LoVo (cell line): ENCODE data around the gene LARGE1.
A peak's percentile ranks its signal among the peaks of the same experiment; 100 is the strongest.

Experiments used
- DNase-seq: peaks from one replicate; pipeline ENCODE4 v3.0.0-alpha.2; 2016; ENCODE audit warnings: low spot score

The LARGE1 gene

GRCh38 chr22:33361581-33361980 is 558.7 kb downstream of the LARGE1 start:
- no peak for DNase-seq

- DNase-seq, result no peak
Observed at GRCh38 chr22:33357981-33358399, 562.3 kb downstream of the LARGE1 start.

DNA sequence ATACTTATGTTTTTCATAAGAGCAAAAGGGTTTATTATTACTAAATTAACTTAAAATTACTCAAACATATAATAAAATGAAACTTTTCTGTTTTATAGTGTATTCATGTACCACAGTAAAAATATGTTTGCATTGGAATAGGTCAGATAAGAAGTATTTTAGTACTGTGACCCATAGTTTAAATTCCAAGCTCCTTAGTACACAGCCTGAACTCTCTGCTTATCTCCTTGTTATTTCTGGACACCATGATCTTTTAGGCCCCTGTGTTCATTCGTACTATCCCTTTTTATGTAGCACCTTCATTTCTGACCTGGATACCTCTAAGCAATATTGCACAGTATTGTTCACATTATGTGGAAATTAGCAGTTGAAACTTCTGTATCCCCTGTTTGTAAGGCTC is 565.3 kb downstream of the LARGE1 start:
- no peak for DNase-seq

DNA sequence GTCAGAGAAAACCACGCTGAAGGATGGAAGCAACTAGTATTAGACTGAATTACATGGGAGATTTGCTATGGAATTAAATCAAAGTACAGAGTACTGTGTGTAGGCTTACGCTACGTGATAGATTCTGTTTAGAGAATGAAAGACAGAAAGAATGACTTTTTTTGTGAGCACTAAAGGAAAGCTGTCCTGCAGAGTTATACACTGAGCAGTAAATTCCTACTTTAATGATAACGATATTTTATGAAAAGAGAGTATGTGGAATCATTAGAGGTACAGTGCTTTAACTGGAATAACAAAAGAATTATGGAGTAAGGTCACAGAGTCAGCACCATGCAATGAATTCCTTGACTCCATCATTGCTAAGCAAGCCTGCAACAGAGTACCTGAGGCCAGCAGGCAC is 566.8 kb downstream of the LARGE1 start:
- no peak for DNase-seq

DNA sequence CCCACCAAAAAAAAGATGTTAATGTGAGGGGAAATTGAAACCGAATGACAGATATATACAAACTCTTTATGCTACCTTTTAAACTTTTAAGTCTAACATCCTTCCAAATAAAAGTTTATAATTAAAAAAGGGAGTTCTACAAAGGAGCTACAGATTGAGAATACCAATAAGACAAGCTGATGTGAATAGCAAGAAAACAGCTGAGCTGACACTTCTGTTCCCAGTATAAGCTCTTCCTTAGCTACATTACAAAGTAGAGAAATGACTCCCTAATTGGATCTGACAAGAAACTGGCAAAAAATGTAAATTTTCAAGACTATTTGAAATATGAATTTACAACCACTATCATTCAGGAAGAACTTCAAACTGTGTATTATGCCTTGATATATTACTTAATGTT is 567.5 kb downstream of the LARGE1 start:
- no peak for DNase-seq

- no peak for DNase-seq
Observed at GRCh38 chr22:33350961-33351360, 569.3 kb downstream of the LARGE1 start.

GRCh38 chr22:33350491-33350890 is 569.8 kb downstream of the LARGE1 start:
- no peak for DNase-seq

- DNase-seq, result no peak
Observed at GRCh38 chr22:33347002-33347401, 573.3 kb downstream of the LARGE1 start.

DNA sequence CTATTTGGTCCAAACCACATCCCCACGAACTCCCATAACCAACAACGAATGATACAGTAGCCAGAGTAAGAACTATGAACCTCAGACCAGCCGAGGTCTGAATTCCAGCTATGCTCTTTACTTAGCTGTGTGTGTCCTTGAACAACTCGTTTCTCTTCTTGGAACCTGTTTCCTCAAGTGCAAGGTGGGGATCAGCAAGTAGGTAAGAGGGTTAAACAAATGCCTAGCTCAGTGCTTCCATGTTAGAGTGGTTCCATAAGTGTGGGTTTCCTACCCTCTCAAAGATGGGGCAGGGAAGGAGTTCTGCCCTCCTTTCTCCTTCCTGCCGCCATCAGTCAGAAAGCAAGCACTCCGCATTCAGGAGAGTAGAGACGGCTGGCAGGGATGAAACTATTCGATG is 578.7 kb downstream of the LARGE1 start:
- DNase-seq, result no peak

- DNase-seq, result no peak
Observed at GRCh38 chr22:33337524-33337923, 582.8 kb downstream of the LARGE1 start.

DNA sequence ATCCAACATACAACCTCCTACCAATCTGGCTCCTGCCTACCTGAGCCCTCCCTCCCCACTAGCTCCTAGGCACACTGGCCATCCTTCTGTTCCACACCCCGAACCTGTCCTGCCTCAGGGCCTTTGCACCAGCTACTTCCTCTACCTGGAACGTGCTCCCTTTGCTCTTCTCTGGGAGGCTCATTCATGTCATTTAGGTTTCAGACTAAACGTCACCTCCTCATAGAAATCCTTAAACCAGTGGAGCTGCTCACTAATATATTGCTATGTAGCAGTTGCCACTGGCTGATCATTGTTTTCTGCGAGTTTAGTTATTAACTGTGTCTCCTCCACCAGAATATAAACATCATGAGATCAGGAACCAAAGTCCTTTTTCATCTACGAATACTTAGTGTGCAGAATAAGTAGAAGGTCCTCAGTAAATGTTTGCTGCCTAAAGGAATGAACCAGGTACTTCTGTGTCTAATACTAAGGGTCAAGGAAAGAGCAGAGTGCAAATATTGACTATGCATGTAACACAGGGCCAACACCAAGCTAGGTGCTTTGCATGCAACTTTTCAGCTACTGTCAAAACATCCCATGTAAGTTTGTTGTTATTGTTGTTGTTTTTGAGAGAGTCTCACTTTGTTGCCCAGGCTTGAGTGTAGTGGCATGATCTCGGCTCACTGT is 584.5 kb downstream of the LARGE1 start:
- DNase-seq, result no peak

DNA sequence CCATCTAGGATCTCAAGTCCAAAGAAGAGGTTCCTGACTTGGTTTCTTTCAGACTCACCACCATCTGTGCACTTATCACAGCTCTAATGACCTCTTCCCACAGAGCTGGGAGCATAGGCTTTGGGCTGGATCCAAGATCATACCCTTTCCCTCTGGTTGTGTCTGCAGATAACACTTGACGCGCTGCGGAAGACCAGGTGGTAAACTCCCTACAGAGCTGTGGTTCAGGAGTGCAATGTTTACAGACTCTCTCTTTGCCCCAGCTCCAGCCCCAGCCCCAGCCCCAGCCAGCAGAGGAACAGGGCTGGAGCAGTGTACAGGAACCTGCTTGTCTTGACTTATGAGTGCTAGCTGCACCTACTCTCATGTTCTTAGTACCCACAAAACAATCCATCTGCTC is 587.7 kb downstream of the LARGE1 start:
- no peak for DNase-seq

DNA sequence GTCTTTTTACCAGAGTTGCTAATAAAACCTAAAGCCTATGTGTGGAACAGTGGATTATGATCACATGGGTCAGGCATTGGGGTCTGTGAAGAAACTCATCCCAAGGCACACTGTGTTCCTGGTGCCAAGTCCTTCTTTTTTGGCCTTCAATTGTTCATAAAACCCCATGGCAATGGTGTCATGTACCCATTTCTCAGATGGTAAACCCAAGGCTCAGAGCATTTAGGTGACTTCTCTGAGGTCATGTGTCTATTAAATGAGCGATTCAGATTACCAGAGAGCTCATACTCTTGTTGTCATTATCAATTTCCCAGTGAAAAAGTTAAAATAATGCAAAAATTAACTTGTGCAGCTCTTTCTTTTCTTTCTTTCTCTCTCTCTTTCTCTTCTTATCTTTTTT is 589.3 kb downstream of the LARGE1 start:
- no peak for DNase-seq

- DNase-seq, result no peak
Observed at GRCh38 chr22:33330534-33330933, 589.7 kb downstream of the LARGE1 start.

- no peak for DNase-seq
Observed at GRCh38 chr22:33329398-33329797, 590.9 kb downstream of the LARGE1 start.

GRCh38 chr22:33328789-33329296 is 591.4 kb downstream of the LARGE1 start:
- peak; percentile 73 for DNase-seq

DNA sequence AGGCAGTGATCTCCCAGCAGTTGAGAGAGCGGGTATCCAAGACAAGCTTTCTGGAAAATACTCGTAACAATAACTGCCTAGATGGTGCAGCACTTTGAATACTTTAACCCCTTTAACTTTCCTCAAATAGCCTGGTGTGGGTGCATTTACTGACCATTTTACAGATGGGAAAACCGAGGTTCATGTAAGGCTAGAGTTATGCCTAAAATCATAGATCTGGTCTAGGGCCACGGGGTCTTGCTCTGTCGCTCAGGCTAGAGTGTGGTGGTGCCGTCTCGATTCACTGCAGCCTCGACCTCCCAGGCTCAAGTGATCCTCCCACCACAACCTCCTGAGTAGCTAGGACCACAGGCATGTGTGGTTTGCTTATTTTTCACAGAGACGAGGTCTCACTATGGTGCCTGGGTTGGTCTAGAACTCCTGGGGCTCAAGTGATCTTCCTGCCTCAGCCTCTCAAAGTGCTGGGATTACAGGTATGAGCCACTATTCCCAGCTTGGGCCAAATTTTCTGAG is 592.9 kb downstream of the LARGE1 start:
- no peak for DNase-seq

DNA sequence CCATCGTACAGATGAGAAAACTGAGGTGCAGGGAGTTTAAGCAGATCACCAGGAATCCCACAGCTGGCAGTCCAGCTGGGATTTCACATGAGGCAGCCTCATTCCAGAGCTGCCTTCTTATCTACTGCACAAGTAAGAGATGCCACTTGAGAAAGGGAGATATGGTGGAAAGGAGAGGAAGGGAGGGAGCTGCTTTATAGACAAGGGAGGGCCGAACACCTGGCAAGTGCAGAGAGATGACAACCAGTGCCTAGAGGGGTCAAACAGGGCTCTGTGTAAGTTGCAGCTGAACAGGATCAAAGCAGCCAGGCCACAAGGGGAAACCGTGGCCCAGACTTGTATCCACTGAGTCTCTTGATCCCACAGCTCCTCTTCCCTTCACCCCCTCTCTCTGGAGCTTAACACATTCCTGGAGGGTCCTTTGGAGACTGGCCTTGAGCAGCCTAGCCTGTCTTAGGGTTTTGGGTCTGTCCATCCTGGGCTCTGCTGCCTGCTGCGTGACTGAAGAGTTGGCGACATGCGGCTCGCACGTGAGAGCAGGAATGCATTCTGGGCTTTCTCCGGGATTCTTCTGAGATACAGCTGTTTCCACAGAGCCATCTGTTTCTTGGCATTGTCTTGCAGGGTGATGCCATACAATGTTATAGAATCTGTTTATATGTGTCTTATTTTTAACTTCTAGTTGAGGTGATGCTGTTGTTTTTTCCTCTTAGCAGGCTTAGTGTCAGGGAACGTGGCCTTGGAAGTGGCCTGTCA is 593.6 kb downstream of the LARGE1 start:
- DNase-seq, result no peak

GRCh38 chr22:33325232-33326004 is 594.9 kb downstream of the LARGE1 start:
- DNase-seq, result no peak

GRCh38 chr22:33324228-33324627 is 596.0 kb downstream of the LARGE1 start:
- DNase-seq, result no peak

GRCh38 chr22:33321466-33321865 is 598.8 kb downstream of the LARGE1 start:
- DNase-seq, result no peak

- DNase-seq, result no peak
Observed at GRCh38 chr22:33315954-33316353, 604.3 kb downstream of the LARGE1 start.

DNA sequence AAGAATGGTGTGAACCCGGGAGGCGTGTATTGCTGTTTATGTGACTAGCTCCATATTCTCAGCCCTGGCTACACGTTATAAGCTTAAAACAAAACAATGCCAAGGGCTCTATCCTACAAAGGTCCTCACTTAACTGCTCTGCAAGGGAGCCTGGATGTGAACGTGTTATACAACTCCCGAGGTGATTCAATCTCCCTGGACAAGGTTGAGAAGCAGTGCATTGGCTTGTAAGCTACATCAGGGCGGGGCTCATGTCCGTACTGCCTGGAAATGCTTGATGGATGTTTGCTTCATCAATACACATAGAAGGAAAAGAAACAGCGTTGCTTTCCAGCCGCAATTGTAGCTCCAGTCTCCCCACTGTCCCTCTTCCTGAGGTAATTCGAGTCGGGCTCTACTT is 605.2 kb downstream of the LARGE1 start:
- DNase-seq, result no peak
